Astrocyte (in vitro differentiated cells and primary cell): ENCODE measurements around the gene TAF4.
"Not testable (repeated sequence)": the region's sequence is repeated elsewhere in the genome, so short reads cannot be mapped to it uniquely, and the experiment has no call there.

Source experiments
- CTCF ChIP-seq: IDR thresholded peaks from 2 replicates; pipeline ENCODE4 v1.5.1; 2011; ENCODE audit warnings: low read depth, mild to moderate bottlenecking, inconsistent platforms, low read length, moderate library complexity; ENCODE audit not compliant: insufficient read depth
- EZH2 ChIP-seq: IDR thresholded peaks from 2 replicates; pipeline ENCODE4 v1.6.1; 2012; ENCODE audit warnings: mild to moderate bottlenecking, low read length, inconsistent platforms; ENCODE audit not compliant: insufficient read depth

- not testable (repeated sequence) for TF ChIP-seq CTCF, EZH2
Measured at GRCh38 chr20:61971595-61971994, 94.1 kb downstream of the TAF4 start.
